Motor neuron (in vitro differentiated cells): Measurements from ENCODE around the gene ST6GAL2. TPM values are rescaled to one million over a fixed set of nuclear protein-coding genes. Genes with fewer than 3 reads are reported as not detected.
A peak's percentile ranks its signal among the peaks of the same experiment; 100 is the strongest.

ENCODE experiments used
- ATAC-seq, 8 experiments: fragments of 200-7000 bp; cut with Tn5 transposase; replicated peaks in 6 of 8; 2 replicates each; pipeline ENCODE4 v1.8.0; 2021; ENCODE audit warnings: mild to moderate bottlenecking in 8 of 8, moderate library complexity in 8 of 8
- H3K27ac ChIP-seq, 2 donors: fragments of 250-450 bp; sonication (Bioruptor Pico); 2 replicates each; pipeline ENCODE4 v1.9.0; 2021; ENCODE audit warnings: antibody characterized with exemption in 2 of 2, mild to moderate bottlenecking in 2 of 2, moderate library complexity in 1 of 2
- H3K4me1 ChIP-seq, 2 donors: fragments of 250-450 bp; sonication (Bioruptor Pico); replicated peaks in 1 of 2; 2 replicates each; pipeline ENCODE4 v1.6.1; 2021; ENCODE audit warnings: antibody characterized with exemption in 2 of 2, mild to moderate bottlenecking in 2 of 2, moderate library complexity in 1 of 2
- H3K4me3 ChIP-seq, 5 donors: fragments of 250-450 bp; sonication (Bioruptor Pico); 2 replicates each; pipeline ENCODE4 v1.9.0; 2021; ENCODE audit warnings: antibody characterized with exemption in 5 of 5, mild to moderate bottlenecking in 5 of 5, moderate library complexity in 4 of 5
- WGBS, 10 experiments: fragments of 450-650 bp; shearing (Covaris generic); methylation state at CpG; one replicate each; pipeline ENCODE4 v1.0.0; 2022; 5-methylcytosine and 5-hydroxymethylcytosine counted together
- in situ Hi-C, 9 experiments: fragments of 400-800 bp; cut with MboI; loops; one replicate each; pipeline ENCODE4 v1.15.0; 2021; ENCODE audit warnings: low sequenced_read_pairs in 9 of 9, low pct_unique_long_range_greater_than_20kb in 2 of 9; ENCODE audit not compliant: unreplicated experiment in 9 of 9
- total RNA-seq, 8 experiments: library from RNA; unstranded; fragments of 300-600 nt; gene quantifications; 2 replicates each; pipeline versions ENCODE4 v1.2.3 to v1.2.4, GENCODE V29; 2022

The ST6GAL2 gene
- total RNA-seq, 8 experiments from 2014 or later = 0.10 to 11.6 (median 8.9) TPM

DNA sequence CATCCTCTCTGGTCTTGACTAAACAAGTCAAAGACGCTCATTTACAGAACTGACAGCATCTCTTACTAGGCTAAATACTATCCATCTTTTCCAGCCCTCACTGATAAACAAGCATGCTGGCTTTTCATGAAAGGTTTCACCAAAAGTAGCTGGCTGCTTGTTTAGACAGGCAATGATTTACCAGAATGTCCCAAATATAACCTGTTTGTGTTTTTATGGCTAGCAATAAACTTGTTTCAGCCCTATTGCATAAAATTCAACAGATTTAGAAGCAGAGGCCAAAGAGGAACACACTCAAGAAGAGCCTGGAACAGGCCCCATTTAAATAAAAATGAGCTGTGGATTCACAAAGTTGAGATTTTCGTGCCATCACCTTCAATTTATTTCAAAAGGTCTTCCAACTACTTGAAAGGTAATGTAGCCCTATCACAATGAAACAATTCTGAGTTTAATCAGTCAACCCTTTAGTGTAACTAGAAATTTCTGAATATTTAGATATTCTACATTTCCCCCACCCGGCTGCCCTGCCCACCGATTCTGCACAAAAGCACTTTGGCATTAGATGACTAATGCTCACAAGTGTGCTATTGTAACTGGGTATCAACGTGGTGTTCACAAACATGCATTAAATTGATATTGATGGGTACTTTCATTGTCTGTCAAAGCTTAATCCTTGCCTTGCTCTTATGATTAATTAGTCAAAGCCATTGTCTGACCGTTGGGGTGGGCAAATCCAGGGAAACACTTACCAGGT is 54.0 kb downstream of the ST6GAL2 start:
- 0 to 100% (median 39%) methylated on average over 1 to 6 of the region's 6 CpGs for WGBS, 10 experiments
- in situ Hi-C loops = no loop called here
- Histone ChIP-seq H3K27ac (no peak overlapping the region), H3K4me1 (peaks cover 6 to 7% of the 10 kb centered on the region in 2 donors), H3K4me3 (no peak overlapping the region)
- peak in 5 of 8 experiments; percentile 35 to 78 (median 71) for ATAC-seq

DNA sequence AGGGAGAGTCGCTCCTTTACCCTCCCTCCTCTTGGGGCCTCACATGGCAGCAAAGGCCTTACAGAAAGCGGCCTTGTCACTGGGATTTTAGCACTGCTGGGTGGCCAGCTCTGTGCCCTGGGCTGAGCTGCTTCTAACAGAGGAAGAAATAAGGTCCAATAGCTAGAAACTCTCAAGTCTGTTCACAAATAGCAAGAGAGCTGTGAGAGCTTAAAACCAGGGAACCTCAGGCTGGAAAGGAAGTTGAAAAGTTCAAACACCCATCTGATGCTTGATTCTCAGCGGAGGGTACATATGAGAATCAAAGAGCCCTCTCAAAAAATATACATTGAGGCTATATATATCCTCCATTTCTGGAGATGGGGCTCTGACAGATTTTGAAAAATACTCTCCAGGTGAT is 54.7 kb downstream of the ST6GAL2 start:
- Histone ChIP-seq H3K4me1 (peaks cover 6 to 7% of the 10 kb centered on the region in 2 donors), H3K4me3 (no peak overlapping the region), H3K27ac (no peak overlapping the region)
- in situ Hi-C loops = no loop called here
- no peak for ATAC-seq
- WGBS, 10 experiments = 40 to 100% (median 90%) methylated on average over 1 to 3 of the region's 3 CpGs; no CpG with 5 or more reads in 6 of the 10 experiments

GRCh38 chr2:106830191-106830590 is 55.8 kb downstream of the ST6GAL2 start:
- WGBS, 10 experiments = 39 to 95% (median 87%) methylated on average over 2 to 6 of the region's 7 CpGs; no CpG with 5 or more reads in 1 of the 10 experiments
- ATAC-seq = no peak
- no peak overlapping the region for H3K4me3 ChIP-seq
- H3K27ac ChIP-seq = no peak overlapping the region
- in situ Hi-C loops = no loop called here
- peaks cover 6 to 7% of the 10 kb centered on the region in 2 donors for H3K4me1 ChIP-seq

DNA sequence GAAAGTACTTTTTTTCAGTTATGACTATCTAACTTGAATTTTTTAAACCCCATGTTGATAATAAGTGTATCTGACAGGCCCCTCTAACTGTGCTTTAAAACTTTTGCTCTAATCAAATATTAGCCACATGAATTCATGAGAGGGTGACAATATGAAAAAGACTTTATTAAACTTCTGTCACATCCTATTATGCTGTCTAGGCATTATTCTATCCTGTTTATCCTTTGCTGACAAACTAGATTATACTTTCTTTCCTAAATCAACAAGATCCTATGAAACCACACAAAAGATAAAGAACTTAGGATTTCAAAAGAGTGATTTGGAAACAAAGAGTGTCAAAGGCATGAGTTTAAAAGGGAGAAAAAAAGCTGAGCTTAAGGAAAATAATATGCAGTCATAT is 57.8 kb downstream of the ST6GAL2 start:
- ATAC-seq = no peak
- Histone ChIP-seq H3K4me1 (peaks cover 6 to 7% of the 10 kb centered on the region in 2 donors), H3K4me3 (no peak overlapping the region), H3K27ac (no peak overlapping the region)
- in situ Hi-C loops = no loop called here

GRCh38 chr2:106827158-106827557 is 58.8 kb downstream of the ST6GAL2 start:
- Histone ChIP-seq H3K4me3 (no peak overlapping the region), H3K27ac (no peak overlapping the region), H3K4me1 (peaks cover 0 to 2% of the 10 kb centered on the region in 2 donors)
- in situ Hi-C loops = no loop called here
- ATAC-seq = peak in 2 of 8 experiments; percentile 20 to 26
- 13 to 100% (median 69%) methylated on average over 1 to 3 of the region's 3 CpGs; no CpG with 5 or more reads in 2 of the 10 experiments for WGBS, 10 experiments

GRCh38 chr2:106825161-106825560 is 60.8 kb downstream of the ST6GAL2 start:
- Histone ChIP-seq H3K4me3 (no peak overlapping the region), H3K27ac (no peak overlapping the region), H3K4me1 (no peaks in the 10 kb centered on the region)
- in situ Hi-C loops = no loop called here
- 78 to 100% (median 80%) methylated on average over 1 of the region's 1 CpG; no CpG with 5 or more reads in 7 of the 10 experiments for WGBS, 10 experiments
- peak in 2 of 8 experiments; percentile 21 to 24 for ATAC-seq

DNA sequence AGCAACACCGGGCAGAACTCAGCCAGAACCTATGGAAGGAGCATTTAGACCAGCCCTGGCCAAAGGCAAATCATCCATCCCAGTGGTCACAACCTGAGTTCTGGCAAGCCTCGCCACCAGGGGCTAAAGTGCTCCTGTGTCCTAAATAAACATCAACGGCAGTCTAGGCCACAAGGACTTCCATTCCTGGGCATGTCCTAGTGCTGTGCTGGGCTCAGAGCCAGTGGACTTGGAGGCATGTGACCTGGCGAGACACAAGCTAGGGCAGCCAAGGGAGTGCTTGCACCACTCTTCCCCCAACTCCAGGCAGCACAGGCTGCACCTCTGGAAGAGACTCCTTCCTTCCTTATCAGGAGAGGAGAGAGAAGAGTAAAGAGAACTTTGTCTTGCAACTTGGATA is 69.0 kb downstream of the ST6GAL2 start:
- Histone ChIP-seq H3K27ac (no peak overlapping the region), H3K4me1 (no peaks in the 10 kb centered on the region), H3K4me3 (no peak overlapping the region)
- 20 to 89% (median 67%) methylated on average over 1 to 3 of the region's 4 CpGs; no CpG with 5 or more reads in 5 of the 10 experiments for WGBS, 10 experiments
- in situ Hi-C loops = no loop called here
- ATAC-seq = no peak

DNA sequence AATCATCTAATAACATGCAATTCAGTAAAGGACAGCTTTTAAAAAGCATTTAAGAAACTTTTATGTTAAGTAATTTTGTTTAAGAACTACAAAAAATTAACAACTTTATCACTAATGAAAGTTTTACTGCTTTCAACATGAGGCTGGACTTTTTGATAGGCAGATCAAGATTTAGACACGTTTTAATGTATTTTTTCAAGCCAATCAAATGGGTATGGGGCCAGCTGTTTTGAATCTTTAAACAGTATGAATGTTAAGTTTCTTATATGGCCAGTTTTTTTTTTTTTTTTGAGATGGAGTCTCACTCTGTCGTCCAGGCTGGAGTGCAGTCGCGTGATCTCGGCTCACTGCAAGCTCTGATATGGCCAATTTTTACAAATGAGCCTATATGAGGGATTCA is 73.1 kb downstream of the ST6GAL2 start:
- Histone ChIP-seq H3K4me1 (no peaks in the 10 kb centered on the region), H3K4me3 (no peak overlapping the region), H3K27ac (no peak overlapping the region)
- in situ Hi-C loops = no loop called here
- peak in 1 of 8 experiments; percentile 5 for ATAC-seq
- 7 to 100% (median 87%) methylated on average over 1 to 5 of the region's 5 CpGs; no CpG with 5 or more reads in 1 of the 10 experiments for WGBS, 10 experiments

- H3K27ac ChIP-seq = no peak overlapping the region
- peak in 4 of 8 experiments; percentile 14 to 100 (median 98) for ATAC-seq
- H3K4me3 ChIP-seq = no peak overlapping the region
- in situ Hi-C loops = no loop called here
- WGBS, 10 experiments = 7 to 95% (median 83%) methylated on average over 1 to 4 of the region's 4 CpGs; no CpG with 5 or more reads in 2 of the 10 experiments
- no peaks in the 10 kb centered on the region for H3K4me1 ChIP-seq
Observed at GRCh38 chr2:106812383-106812782, 73.6 kb downstream of the ST6GAL2 start.

GRCh38 chr2:106805716-106806115 is 80.3 kb downstream of the ST6GAL2 start:
- WGBS, 10 experiments = 0 to 100% (median 83%) methylated on average over 1 to 2 of the region's 2 CpGs; no CpG with 5 or more reads in 4 of the 10 experiments
- no peak for ATAC-seq
- in situ Hi-C loops = no loop called here
- Histone ChIP-seq H3K4me1 (peaks cover 0 to 3% of the 10 kb centered on the region in 2 donors), H3K4me3 (no peak overlapping the region), H3K27ac (no peak overlapping the region)

- Histone ChIP-seq H3K4me1 (peaks cover 0 to 3% of the 10 kb centered on the region in 2 donors), H3K4me3 (no peak overlapping the region), H3K27ac (no peak overlapping the region)
- no peak for ATAC-seq
- 0 to 92% (median 63%) methylated on average over 1 of the region's 1 CpG; no CpG with 5 or more reads in 3 of the 10 experiments for WGBS, 10 experiments
- in situ Hi-C loops = no loop called here
Observed at GRCh38 chr2:106804161-106804560, 81.8 kb downstream of the ST6GAL2 start.

DNA sequence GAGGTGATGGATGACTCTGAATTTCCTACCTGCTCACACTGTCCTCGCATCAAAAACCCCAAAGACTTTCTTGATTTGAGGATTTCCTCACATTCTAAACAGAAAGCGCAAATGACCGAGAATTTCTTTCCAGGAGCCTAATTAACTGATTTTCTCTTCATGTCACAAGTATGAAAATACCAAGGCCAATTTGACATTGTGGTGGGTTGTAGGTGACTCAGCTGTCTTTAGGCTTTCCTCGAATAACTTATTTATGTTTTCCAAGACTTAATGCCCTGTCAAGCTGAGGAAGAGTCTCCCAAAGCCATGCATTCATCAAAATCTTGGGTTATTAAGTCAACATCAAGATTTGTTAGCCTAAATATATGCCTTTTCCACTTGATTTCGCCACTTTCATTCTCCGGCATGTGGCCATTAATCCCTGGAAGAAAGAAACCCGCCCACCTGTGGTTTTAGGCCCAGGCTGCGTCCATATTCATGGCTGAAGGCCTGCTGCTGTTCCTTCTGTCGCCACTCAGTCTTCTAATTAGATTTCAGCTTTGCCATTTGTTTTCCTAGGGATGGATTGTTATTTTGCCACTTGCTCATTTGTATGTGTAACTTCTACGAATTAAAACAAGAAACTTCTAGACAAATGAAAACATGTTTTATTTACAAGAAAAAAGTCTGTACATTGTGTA is 84.9 kb downstream of the ST6GAL2 start:
- WGBS, 10 experiments = 28 to 89% (median 61%) methylated on average over 3 to 10 of the region's 10 CpGs
- in situ Hi-C loops = no loop called here
- peaks cover 0 to 3% of the 10 kb centered on the region in 2 donors for H3K4me1 ChIP-seq
- H3K4me3 ChIP-seq = no peak overlapping the region
- no peak overlapping the region for H3K27ac ChIP-seq
- ATAC-seq = peak in 1 of 8 experiments; percentile 24

DNA sequence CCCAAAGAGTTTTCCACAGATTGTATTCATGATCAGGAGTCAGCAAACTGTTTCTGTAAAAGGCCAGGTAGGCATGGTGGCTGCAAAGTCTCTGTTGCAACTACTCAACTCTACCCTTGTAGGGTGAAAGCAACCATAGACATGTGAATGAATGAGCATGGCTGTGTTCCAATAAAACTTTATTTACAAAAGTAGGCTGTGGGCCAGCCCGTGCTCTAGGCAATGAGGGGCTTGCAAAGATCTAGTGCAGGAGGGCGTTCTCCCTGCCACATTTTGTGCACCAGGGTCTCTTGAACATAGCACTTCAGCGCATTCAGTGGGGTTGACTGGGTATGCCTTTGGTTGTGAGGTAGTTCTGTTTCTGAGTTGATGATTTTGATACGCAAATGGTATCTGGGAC is 85.8 kb downstream of the ST6GAL2 start:
- no peak for ATAC-seq
- in situ Hi-C loops = no loop called here
- no peak overlapping the region for H3K27ac ChIP-seq
- H3K4me3 ChIP-seq = no peak overlapping the region
- 40 to 100% (median 83%) methylated on average over 1 to 4 of the region's 4 CpGs; no CpG with 5 or more reads in 2 of the 10 experiments for WGBS, 10 experiments
- peaks cover 0 to 3% of the 10 kb centered on the region in 2 donors for H3K4me1 ChIP-seq
